Subcutaneous adipose tissue (tissue), 4 donors: ENCODE data around the gene HLA-DQB2. TPM values are rescaled to one million over a fixed set of nuclear protein-coding genes. Genes with fewer than 3 reads are reported as not detected.

Source experiments
- CTCF ChIP-seq: fragments of 450-650 bp; IDR thresholded peaks from one replicate; pipeline ENCODE4 v1.5.1; 2016; ENCODE audit warnings: low read depth, mild to moderate bottlenecking, control low read depth, antibody characterized with exemption, moderate library complexity
- total RNA-seq, 4 donors: library from RNA; depleted of rRNA; stranded (reverse); fragments of >200 nt; gene quantifications; one replicate each; pipeline ENCODE4 v1.1.0, GENCODE V29; 2016

HLA-DQB2 gene
- total RNA-seq, 4 donors from 2014 or later, result 1.1 to 4.3 (median 3.4) TPM; not detected in 1

- TF ChIP-seq CTCF, result no peak
Measured at GRCh38 chr6:32794510-32794909, 31.2 kb upstream of the HLA-DQB2 start.

GRCh38 chr6:32792901-32793435, 29.6 kb upstream of the HLA-DQB2 start:
- no peak for TF ChIP-seq CTCF

- no peak for TF ChIP-seq CTCF
Measured at GRCh38 chr6:32790306-32790705, 27.0 kb upstream of the HLA-DQB2 start.

GRCh38 chr6:32785781-32786533, 22.6 kb upstream of the HLA-DQB2 start:
- no peak for TF ChIP-seq CTCF

GRCh38 chr6:32779036-32779435, 15.7 kb upstream of the HLA-DQB2 start:
- no peak for TF ChIP-seq CTCF

- no peak for TF ChIP-seq CTCF
Measured at GRCh38 chr6:32775071-32775470, 11.7 kb upstream of the HLA-DQB2 start.

- no peak for TF ChIP-seq CTCF
Measured at GRCh38 chr6:32774426-32774825, 11.1 kb upstream of the HLA-DQB2 start.
